ENCODE measurements around the gene KDM8. TPM values are rescaled to one million over a fixed set of nuclear protein-coding genes. Genes with fewer than 3 reads are reported as not detected.

KDM8 gene
- total RNA-seq, 1 experiment from 2014 or later, result 3.7 TPM

DNA sequence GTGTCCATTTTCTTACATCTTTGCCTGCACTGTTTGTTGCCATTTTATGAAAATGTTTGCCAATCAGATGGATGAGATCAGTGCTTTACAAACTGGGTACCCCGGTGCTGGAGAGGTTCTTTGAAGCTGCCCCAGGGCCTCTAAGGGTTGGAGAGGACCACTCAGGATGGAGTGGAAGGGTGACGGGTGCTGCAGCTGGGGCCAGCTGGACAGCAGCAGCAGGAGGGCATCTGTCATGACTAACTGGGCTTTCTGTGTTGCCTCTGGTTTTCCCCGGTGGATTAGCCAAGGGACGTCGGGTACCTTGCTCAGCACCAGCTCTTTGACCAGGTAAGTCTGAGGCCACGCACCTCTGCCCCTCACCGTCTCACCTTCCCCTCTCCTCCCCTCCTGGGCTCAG lies 12.3 kb downstream of the KDM8 start:
- no peak for DNase-seq (ENCODE audit: low read depth)

DNA sequence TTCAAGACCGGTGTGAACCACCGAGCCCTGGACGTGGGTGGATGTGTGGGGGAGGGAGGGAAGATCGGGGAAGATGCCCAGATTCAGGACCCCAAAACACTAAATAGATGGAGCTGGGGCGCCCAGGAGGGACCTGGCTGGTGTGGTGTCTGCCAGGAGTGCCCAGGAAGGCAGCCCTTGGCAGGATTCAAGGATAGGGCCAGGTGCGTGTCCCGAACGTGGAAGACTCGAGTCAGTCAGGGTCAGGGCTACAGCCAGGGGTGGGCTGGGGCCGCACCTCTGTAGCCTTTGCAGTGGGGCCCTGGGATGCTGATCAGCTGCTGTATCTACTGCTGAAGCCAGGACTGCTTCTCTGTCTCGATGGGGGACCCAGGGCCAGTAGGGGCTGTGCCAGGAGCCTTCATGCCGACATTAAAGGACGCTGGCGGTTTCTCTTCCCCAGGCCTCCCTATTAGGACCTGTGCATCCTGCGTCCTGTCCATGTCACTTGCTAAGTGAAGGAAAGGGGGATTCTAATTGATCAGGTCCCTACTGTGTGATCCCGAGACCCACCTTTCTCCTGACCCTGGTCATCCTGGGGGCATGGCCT lies 13.1 kb downstream of the KDM8 start:
- no peak for DNase-seq (ENCODE audit: low read depth)

DNA sequence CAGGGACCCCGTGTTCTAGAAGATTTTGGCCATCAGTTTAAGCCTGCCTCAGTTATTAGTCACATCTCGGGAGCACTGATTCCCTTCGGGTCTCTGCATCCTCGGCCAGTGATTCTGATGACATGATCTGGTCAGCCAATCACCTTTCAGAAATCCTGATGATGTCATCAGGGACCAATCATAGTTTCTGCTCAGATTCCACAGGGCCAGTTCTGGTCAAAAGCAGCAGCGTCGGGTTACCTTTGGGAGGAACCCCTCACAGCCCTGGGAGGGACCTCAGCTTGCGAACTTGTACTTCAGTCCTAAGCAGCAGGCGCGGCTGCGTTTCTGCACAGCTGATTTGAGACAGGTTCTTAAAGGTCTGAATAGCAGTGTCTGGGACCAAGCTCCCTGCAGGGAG lies 13.9 kb downstream of the KDM8 start:
- DNase-seq (ENCODE audit: low read depth), result peak; percentile 19

DNA sequence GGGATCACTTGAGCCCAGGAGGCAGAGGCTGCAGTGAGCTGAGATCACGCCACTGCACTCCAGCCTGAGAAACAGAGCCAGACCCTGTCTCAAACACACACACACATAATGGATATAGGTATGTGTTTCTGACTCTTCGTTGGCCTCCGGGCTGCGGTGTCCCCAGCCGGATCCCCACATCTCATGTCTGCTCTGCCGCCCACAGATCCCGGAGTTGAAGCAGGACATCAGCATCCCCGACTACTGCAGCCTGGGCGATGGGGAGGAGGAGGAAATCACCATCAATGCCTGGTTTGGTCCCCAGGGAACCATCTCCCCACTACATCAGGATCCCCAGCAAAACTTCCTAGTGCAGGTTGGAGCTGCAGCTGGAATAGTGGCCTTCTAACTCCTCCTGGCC lies 15.4 kb downstream of the KDM8 start:
- DNase-seq (ENCODE audit: low read depth), result no peak

DNA sequence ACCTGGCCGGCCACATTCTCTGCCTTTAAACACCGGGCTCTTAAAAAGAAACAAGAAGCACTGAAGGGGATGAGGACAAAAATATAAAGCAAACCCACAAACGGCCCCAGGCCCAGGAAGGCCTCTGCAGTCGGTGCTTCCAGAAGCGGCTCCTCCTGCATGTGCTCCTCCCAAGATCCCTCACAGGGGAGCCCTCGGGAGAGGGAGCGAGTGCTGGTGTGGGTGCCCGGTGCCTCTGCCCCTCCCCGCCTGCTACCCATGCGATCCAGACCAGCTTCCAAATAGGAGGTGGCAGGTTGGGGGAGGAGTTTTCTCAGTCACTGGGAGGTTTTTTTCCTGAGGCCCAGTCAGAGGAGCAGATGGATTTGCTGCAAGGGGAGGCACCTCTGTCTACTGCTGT lies 15.8 kb downstream of the KDM8 start:
- no peak for DNase-seq (ENCODE audit: low read depth)

DNA sequence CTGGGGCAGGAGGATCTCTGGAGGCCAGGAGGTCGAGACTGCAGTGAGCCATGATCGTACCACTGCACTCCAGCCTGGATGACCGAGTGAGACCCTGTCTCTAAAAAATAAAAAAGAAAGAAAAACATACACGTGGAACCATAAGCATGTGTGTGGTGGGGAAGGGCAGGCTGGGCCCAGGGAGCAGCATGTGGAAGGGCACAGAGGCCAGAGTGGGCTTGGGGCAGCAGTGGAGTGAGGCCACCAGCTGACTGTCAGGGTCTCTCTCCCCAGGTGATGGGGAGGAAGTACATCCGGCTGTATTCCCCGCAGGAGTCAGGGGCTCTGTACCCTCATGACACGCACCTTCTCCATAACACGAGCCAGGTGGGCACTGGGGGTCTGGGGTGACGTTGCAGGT lies 16.8 kb downstream of the KDM8 start:
- DNase-seq (ENCODE audit: low read depth), result no peak

DNA sequence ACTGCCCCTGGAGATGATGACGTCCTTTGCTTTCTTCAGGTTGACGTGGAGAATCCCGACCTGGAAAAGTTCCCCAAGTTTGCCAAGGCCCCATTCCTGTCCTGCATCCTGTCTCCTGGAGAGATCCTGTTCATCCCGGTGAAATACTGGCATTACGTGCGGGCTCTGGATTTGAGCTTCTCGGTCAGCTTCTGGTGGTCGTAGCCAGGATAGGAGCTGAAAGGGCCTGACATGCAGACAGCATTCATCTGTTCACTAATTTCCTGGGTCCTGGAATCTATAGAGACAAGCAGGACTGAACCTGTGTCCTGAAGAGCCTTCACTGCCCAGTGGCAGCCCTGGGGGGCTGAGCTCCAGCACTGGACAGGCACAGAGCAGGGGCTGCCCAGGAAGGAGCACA lies 17.2 kb downstream of the KDM8 start:
- DNase-seq (ENCODE audit: low read depth), result no peak

DNA sequence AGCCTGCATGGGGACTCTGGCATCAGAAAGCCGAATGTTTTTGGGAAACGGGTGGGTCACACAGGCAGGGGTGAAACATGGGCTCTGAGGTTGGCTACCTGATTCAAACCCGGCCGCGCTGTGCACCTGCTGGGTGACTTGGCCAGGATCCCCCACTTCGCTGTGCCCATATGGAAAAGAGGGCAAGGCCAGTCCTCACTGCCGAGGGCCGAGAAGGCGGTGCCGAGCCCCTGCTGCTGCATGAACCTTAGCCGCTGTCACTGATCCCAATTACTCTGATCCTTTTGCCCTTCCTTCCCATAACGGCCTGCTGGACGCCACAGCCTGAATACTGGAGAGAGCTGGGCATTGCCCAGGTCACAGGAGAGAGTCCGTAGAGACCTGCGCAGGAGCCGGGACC lies 17.7 kb downstream of the KDM8 start:
- DNase-seq (ENCODE audit: low read depth), result no peak

DNA sequence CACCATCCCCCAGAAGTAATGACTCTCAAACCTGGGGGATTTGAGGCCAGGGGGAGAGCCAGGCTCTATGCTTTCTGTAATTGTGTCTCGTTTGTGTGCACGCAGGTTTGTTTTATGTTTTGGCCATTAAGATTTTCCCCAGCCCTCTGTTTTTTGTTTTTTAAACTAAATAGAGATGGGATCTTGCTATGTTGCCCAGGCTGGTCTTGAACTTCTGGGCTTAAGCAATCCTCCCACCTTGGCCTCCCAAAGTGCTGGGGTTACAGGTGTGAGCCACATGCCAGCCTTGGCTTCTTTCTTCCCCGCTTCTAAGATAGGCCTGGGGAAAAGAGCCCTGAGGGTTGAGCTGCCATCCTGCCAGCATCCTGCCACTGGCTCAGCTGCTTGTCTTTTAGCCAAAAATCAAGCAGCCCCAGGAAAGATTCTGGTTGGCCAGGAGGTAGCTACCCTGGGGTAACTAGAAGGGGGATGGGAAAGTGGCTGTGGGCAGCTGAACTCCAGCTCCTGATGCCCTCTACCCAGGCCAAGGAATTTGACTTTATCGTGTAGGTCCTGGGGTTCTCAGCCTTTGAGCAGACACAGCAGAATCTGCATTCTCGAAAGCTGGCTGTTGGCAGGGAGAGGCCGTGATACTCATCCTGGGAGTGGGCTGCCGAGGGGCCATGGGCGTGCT lies 18.4 kb downstream of the KDM8 start:
- no peak for DNase-seq (ENCODE audit: low read depth)

DNA sequence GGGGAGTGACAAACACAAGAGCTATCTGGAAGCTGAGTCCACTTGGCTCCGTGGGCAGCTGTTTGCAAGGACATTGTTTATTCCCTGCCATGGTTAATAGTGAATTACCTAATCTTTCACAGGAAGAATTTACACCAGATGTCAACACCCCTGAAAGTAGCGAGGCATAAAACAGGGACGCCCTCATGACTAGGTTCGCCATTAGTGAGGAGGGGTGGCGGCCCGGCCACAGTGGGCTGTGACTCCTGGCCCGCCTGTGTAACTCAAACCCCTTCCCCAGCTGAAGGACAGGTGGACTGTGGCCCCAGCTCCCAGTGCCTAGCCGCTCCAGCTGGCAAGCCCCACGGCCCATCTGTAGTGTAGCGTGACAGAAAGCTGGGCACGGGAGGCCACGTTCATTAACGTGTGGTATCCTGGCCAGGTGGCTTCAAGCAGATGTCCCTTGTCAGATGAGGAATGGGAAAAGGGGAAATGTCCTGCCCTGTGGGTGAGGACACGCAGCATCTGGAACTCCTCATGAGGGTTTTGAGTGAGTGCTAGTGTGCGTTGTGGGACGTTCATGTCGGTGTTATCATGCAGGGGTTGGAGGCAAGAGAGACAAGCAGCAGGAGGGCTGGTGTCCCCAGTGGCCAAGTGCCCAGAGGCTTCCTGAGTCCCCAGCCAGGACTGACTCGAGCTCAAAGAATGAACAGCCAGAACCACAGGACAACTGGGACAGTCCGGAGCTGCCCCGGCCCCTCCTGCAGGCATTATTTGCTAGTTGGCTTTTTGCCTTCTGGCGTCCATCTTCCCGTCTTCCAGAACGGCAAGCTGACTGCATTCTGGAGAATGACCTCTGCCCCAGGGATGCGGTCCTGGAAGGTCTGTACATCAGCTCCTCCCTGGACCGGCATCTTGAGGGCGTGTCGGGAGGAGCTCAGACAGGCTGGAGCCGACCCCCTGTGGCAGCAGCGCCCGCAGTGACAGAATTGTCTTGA lies 19.2 kb downstream of the KDM8 start:
- DNase-seq (ENCODE audit: low read depth), result no peak

DNA sequence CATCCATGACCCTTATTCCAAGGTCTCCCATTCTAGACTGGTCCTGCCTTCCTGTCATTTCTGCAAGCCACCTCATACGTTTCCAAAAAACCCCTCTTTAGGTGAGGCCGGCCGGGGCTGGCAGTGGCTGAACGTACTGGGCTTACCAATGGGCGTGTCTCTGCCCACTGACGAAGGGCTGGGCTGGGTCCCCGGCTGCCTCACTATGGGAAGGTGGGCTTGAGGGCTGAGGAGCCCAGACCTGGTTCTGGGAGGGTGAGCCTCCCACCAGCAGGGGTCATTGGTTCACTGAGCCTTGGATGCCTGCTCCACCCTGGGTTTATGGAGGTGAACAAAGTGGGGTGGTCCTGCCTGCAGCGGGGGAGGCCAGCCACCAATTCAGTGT lies 19.9 kb downstream of the KDM8 start:
- no peak for DNase-seq (ENCODE audit: low read depth)

DNA sequence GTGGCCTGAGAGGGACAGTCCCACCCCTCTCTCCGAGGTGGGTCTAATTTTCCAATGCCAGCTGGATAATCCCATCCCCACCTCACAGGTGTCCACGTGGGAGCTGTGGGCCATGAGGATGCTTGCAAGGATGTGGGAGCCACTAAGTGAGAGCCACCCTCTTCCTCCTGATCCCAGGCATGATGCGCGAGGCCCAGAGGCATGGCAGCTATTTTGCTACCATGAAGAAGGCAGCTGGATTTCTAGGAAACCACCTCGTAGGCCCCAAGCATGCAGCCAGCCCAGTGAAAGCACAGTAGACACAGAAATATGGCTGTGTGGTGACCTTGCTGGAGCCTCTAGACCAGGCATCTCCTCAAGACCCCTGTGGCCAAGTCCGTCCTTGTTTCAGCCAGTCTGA lies 20.4 kb downstream of the KDM8 start:
- DNase-seq (ENCODE audit: low read depth), result no peak

DNA sequence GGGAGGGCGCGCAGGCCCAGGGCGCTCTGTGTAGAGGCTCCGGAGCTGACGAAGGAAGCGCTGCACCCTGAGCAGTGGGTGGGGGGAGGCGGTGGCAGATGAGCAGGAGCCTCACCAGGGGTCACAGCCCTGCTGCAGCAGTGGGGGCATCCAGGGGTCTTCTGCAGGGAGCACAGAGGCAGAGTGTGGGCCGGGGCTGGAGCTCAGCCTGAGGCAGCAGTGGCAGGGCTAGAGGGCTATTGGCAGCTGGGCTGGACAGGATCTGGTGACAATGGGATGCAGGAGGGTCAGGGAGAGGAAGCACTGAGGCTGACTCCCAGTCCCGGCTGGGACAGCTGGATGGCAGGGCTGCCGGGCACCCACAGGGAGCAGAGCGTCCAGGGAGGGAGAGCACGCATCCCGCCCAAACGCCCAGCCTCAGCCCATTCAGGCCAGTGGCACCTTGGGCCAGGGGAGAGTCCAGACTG lies 21.0 kb downstream of the KDM8 start:
- no peak for DNase-seq (ENCODE audit: low read depth)

DNA sequence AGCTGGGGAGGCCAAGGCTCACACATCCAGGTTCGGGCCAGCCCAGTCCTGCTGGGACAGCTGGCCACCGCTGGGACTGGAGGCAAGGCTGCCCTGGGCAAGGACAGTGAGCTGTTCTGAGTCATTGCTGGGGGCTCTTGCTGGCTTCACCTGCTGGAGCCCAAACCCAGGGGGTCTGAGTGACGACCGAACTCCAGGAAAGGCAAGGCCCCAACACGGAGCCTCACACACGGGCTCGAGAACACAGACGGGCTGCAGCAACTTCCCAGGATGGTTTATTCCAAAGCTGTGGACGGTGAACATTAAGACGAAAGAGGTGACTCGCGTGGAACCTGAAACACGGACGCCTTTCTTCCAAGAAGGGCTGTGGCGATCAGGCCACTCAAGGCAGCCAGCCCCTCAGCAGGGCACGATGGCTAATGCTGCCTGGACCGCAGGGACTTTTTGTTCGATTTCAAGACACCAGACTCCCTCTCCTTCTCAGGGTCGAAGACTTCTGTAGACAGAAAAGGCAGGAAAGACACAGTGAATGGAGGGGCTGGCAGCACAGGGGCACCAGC lies 21.5 kb downstream of the KDM8 start:
- no peak for DNase-seq (ENCODE audit: low read depth)

DNA sequence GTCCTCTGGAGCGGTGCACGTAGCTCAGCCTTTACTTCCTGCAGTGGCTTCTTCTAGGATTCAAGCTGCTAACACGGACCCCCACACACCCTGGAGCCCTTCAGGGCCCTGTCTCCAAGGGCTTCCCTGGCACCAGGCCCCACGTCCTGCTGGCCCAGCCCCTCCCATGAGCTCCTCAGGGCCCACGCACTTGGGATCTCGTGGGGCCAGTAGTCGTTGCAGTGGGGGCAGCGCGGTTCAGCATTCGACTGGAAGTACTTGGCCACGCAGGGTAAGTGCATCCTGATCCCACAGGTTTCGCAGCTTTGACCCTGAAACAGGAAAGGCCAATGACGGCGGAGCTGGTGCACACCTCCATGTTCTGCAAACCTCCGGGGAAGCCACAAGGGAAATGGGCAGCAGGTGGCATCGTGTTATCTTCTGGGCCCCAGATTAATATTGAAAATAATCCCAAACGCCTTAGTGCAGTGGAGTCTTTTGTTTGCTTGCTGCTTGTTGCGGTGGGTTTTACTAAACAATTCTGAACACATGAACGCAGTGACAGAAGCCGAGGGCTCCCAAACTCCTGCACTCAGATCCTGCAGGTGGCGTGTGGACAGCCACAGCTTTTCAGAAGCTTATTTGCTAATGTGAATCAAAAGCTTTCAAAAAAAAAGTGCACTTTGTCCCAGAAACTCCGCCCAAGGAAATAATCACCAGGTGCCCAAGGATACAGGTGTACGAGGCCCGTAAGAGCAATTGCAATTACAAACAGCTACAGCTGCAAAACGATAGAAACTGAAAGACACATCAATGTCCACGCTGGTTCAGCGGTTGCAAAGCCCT lies 22.4 kb downstream of the KDM8 start:
- no peak for DNase-seq (ENCODE audit: low read depth)

DNA sequence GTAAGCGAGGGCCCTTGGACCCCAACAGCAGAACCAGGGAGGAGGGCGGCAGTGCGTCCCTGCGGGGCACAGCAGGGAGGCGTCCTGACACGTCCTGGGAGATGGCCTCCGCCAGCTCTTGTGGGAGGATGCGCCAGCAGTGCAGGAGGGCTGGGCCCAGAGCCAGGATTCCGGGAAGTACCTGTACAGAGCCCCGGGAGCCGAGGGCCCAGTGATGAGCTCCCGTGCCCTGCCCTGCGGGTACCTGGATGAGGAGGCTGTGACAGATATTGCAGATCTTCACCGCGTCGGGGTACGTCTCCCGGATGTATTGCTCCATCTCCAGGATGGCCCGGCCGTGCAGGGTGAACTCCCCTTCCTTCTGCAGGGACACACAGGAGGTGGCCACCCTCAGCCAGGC lies 23.1 kb downstream of the KDM8 start:
- DNase-seq (ENCODE audit: low read depth), result no peak

DNA sequence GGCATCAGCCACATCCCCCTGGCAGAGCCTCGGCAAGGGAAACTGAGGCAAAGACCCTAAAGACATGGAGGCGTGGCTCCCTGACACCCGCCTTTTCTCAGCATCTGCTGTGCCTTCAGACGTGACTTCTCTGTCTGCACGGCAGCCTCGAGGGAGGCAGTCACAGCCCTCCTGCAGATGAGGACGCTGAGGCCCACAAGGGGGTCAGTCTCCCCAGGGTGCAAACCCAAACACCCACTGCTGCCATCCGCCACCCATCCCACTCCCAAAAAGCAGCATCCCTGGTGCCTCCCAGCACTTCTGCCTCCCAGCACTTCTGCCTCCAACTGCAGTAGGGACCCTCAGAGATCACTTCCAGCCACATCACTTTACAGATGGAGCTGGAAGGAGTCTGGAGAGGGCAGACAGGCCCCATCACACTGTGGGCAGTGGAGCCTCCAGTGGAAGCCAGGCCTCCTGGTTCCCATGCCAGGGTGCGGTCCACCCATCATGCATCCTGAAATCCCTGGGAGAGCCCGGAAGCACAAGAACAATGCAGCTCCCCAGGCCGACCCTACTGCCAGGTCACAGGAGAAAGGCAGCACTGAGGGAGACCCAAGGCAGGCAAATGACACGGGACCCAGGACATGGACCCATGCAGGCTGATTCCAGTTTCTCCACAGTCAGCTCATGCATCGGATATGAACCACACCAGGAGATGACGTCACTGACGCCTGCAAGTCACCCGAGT lies 23.8 kb downstream of the KDM8 start:
- no peak for DNase-seq (ENCODE audit: low read depth)

DNA sequence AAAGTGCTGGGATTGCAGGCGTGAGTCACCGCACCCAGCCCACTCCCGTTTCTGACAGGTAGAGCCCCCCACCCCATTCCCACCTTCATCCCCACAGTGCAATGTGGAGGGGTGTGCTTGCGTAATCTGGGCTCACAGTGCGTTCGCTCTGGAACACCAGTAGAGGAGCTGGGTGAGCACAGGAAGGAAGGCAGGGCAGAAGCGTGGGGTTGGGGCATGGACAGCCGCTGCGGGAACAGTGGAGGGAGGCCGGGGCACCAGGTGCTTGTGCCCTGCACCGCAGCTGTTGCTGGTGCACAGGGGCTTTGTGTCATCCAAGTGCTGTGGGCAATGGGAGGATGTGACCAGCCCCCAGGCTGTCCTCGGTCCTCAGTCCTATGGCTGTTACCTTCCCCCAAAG lies 24.7 kb downstream of the KDM8 start:
- DNase-seq (ENCODE audit: low read depth), result no peak

DNA sequence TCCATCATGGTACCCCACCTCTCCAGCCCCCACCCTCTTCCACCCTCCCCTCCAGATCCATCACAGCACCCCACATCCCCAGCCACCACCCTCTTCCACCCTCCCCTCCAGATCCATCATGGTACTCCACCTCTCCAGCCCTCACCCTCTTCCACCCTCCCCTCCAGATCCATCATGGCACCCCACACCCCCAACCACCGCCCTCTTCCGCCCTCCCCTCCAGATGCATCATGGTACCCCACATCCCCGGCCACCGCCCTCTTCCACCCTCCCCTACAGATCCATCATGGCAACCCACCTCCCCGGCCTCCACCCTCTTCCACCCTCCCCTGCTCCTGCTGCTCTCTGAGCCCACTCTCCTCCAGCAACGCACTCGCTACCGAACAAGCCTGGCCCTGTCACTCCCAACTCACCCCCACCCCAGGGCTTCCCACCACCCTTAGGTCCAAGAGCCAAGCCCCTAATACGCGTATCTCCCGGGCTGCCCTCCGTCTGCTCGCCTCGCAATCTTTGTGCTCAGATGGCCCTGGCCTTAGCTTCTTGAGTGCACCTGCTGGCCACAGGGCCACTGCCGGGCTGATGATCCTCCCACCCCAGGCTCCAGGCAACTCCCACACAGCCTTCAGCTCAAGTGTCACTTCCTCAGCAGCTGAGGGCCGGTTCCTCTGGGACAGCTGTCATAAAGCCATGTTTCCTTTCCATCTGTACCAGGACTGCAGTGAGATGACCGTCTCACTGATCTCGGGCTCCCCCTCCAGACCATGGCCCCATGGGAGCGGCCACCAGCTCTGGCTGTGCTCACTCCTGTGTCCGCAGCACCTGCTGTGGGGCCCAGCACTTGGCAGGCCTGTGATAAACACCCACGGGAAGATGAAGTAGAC lies 25.5 kb downstream of the KDM8 start:
- no peak for DNase-seq (ENCODE audit: low read depth)
